HepG2 (cell line): ENCODE measurements around the gene ECPAS. TPM values are rescaled to one million over a fixed set of nuclear protein-coding genes. Genes with fewer than 3 reads are reported as not detected.

Source experiments
- ATAC-seq: fragments of 200-7000 bp; cut with Tn5 transposase; 3 replicates; pipeline ENCODE4 v1.9.1; 2020; ENCODE audit warnings: mild to moderate bottlenecking, moderate library complexity
- BruUV-seq: library from RNA; stranded (reverse); fragments of 400-500 nt; replicated peaks from 2 replicates; lab custom pipeline; 2021; lab: Mats Ljungman, UMichigan
- CTCF ChIA-PET: fragments of 300-600 bp; formaldehyde crosslinking; extraction: SDS; loops from one replicate; lab custom pipeline; 2021; ENCODE audit warnings: low total read pairs, inconsistent platforms, low intra/inter-chr PET ratio; lab: Yijun Ruan, JAX
- POLR2A ChIA-PET: fragments of 350-600 bp; sonication (Branson Sonifier 250); formaldehyde crosslinking; loops from one replicate; lab custom pipeline; 2020; ENCODE audit warnings: antibody characterized with exemption, inconsistent platforms; lab: Yijun Ruan, JAX
- DNase-seq: peaks from one replicate; pipeline ENCODE4 v3.0.0-alpha.2; 2015; ENCODE audit warnings: low spot score
- FAIRE-seq: peaks from 3 replicates; lab custom pipeline; 2011; peaks lifted over from hg19 to GRCh38; lab: Jason Lieb, UNC
- H2AFZ ChIP-seq: one replicate; pipeline ENCODE4 v1.6.1; 2011; ENCODE audit warnings: low read length, inconsistent platforms
- H3K27ac ChIP-seq: fragments of 300-600 bp; 3 replicates; pipeline ENCODE4 v1.8.0; 2011; ENCODE audit warnings: mixed run types, mild to moderate bottlenecking, mixed read lengths, low read length, inconsistent platforms; ENCODE audit not compliant: insufficient read depth; ENCODE audit errors: extremely low read length
- H3K27me3 ChIP-seq, 2 experiments: fragments of 200-600 bp in 1 of 2; 2 replicates in 1 of 2; 3 replicates in 1 of 2; pipeline versions ENCODE4 v1.6.0 to v1.8.0; 2011; ENCODE audit warnings: low read length in 2 of 2, mild to moderate bottlenecking in 2 of 2, moderate library complexity in 2 of 2, inconsistent platforms in 1 of 2; ENCODE audit not compliant: insufficient read depth in 2 of 2, control insufficient read depth in 1 of 2
- H3K36me3 ChIP-seq, 2 experiments: fragments of 200-600 bp in 1 of 2; replicated peaks in 1 of 2; 2 replicates in 1 of 2; 3 replicates in 1 of 2; pipeline versions ENCODE4 v1.5.1 to v1.8.0; 2011; ENCODE audit warnings: low read length in 2 of 2, inconsistent platforms in 1 of 2; ENCODE audit not compliant: insufficient read depth in 2 of 2, control insufficient read depth in 1 of 2
- H3K4me1 ChIP-seq: 2 replicates; pipeline ENCODE4 v1.5.1; 2012; ENCODE audit warnings: low read length, inconsistent platforms; ENCODE audit not compliant: insufficient read depth
- H3K4me2 ChIP-seq: 2 replicates; pipeline ENCODE4 v1.6.0; 2011; ENCODE audit warnings: low read depth, low read length, inconsistent platforms
- H3K4me3 ChIP-seq, 3 experiments: fragments of 200-600 bp in 1 of 3; sonication (generic), shearing (Covaris generic) in 1 of 3; replicated peaks in 1 of 3; 2 replicates each; pipeline ENCODE4 v1.5.1; 2011 to 2016; ENCODE audit warnings: low read length in 3 of 3, inconsistent platforms in 2 of 3, low read depth in 2 of 3, mild to moderate bottlenecking in 2 of 3, control low read depth in 1 of 3, mixed read lengths in 1 of 3; ENCODE audit not compliant: insufficient read depth in 1 of 3
- H3K79me2 ChIP-seq: one replicate; pipeline ENCODE4 v1.6.1; 2011; ENCODE audit warnings: low read length, inconsistent platforms; ENCODE audit not compliant: insufficient read depth
- H3K9ac ChIP-seq: 2 replicates; pipeline ENCODE4 v1.6.0; 2011; ENCODE audit warnings: mild to moderate bottlenecking, low read depth, low read length, inconsistent platforms; ENCODE audit not compliant: insufficient read depth
- H3K9me3 ChIP-seq: 2 replicates; pipeline ENCODE4 v1.5.1; 2012; ENCODE audit warnings: mild to moderate bottlenecking, low read length
- H4K20me1 ChIP-seq: 2 replicates; pipeline ENCODE4 v1.6.0; 2011; ENCODE audit warnings: inconsistent platforms, mild to moderate bottlenecking, low read length, moderate library complexity; ENCODE audit not compliant: insufficient read depth
- FOXJ3 ChIP-seq: sonication (generic); formaldehyde crosslinking; IDR thresholded peaks from 2 replicates; pipeline ENCODE4 v1.4.0; 2020; ENCODE audit warnings: missing genetic modification reagents, mild to moderate bottlenecking, borderline replicate concordance
- GABPA ChIP-seq, 2 experiments: IDR thresholded peaks; 2 replicates each; pipeline ENCODE4 v1.6.1; 2011 to 2016; ENCODE audit warnings: low read depth in 2 of 2, low read length in 1 of 2, missing biosample characterization in 1 of 2, missing genetic modification characterization in 1 of 2
- RXRB ChIP-seq: IDR thresholded peaks from 2 replicates; pipeline ENCODE4 v1.6.1; 2016; ENCODE audit warnings: borderline replicate concordance, missing genetic modification reagents, missing compliant biosample characterization
- TRIM24 ChIP-seq: sonication (generic); formaldehyde crosslinking; IDR thresholded peaks from 2 replicates; pipeline ENCODE4 v1.8.0; 2022; ENCODE audit warnings: mild to moderate bottlenecking, missing genetic modification reagents
- TSC22D2 ChIP-seq: sonication (generic); formaldehyde crosslinking; IDR thresholded peaks from 2 replicates; pipeline ENCODE4 v1.5.1; 2020; ENCODE audit warnings: missing genetic modification reagents, mild to moderate bottlenecking, borderline replicate concordance
- ZFAT ChIP-seq: sonication (generic); formaldehyde crosslinking; conservative IDR thresholded peaks from 2 replicates; pipeline ENCODE4 v1.8.1; 2023; ENCODE audit warnings: missing genetic modification reagents, inconsistent platforms
- ZMYM3 ChIP-seq: sonication (generic); formaldehyde crosslinking; IDR thresholded peaks from 2 replicates; pipeline ENCODE4 v1.5.1; 2020; ENCODE audit warnings: mild to moderate bottlenecking, missing genetic modification reagents
- ZNF207 ChIP-seq: fragments of 450-650 bp; IDR thresholded peaks from 2 replicates; pipeline ENCODE4 v1.6.1; 2016; ENCODE audit warnings: antibody characterized with exemption, borderline replicate concordance
- ZNF230 ChIP-seq: sonication (generic); formaldehyde crosslinking; IDR thresholded peaks from 2 replicates; pipeline ENCODE4 v1.4.0; 2020; ENCODE audit warnings: mild to moderate bottlenecking, missing genetic modification reagents
- ZNF274 ChIP-seq: sonication (generic); formaldehyde crosslinking; IDR thresholded peaks from 2 replicates; pipeline ENCODE4 v1.5.1; 2020; ENCODE audit warnings: mild to moderate bottlenecking, missing genetic modification reagents
- ZNF280D ChIP-seq: sonication (generic); formaldehyde crosslinking; IDR thresholded peaks from 2 replicates; pipeline ENCODE4 v1.5.1; 2020; ENCODE audit warnings: mild to moderate bottlenecking, missing genetic modification reagents
- ZNF547 ChIP-seq: sonication (generic); formaldehyde crosslinking; IDR thresholded peaks from 2 replicates; pipeline ENCODE4 v1.5.1; 2020; ENCODE audit warnings: mild to moderate bottlenecking, missing genetic modification reagents
- ZNF569 ChIP-seq: sonication (generic); formaldehyde crosslinking; IDR thresholded peaks from 2 replicates; pipeline ENCODE4 v1.5.0; 2020; ENCODE audit warnings: mild to moderate bottlenecking, missing genetic modification reagents, moderate library complexity, borderline replicate concordance
- ZNF577 ChIP-seq: sonication (generic); formaldehyde crosslinking; IDR thresholded peaks from 2 replicates; pipeline ENCODE4 v1.4.0; 2020; ENCODE audit warnings: mild to moderate bottlenecking, low read depth, missing genetic modification reagents, borderline replicate concordance
- WGBS: methylation state at CpG from one replicate; pipeline ENCODE4 v1.1.6; 2017; ENCODE audit warnings: low lambda C conversion rate; 5-methylcytosine and 5-hydroxymethylcytosine counted together
- in situ Hi-C: cut with HindIII; loops from 2 replicates; pipeline ENCODE4 v1.10.0; 2017; ENCODE audit warnings: low pct_unique_long_range_greater_than_20kb; ENCODE audit not compliant: extremely low pct_ligation_motif_present
- intact Hi-C: fragments of 100-400 bp; cut with micrococcal nuclease; formaldehyde crosslinking; loops from one replicate; pipeline ENCODE4 v1.10.0; 2022; ENCODE audit not compliant: unreplicated experiment
- polyA plus RNA-seq, 8 experiments: library from polyadenylated mRNA; depleted of rRNA in 3 of 8; stranded (reverse) in 7 of 8; unstranded in 1 of 8; fragments of >200 nt; fragmentation: Illumina TruSeq in 4 of 8; extraction: Trizol in 4 of 8; gene quantifications; 2 replicates each; pipeline versions ENCODE4 v1.2.1 to v1.2.3, GENCODE V29; 2011 to 2016; ENCODE audit warnings: low read depth in 4 of 8, missing spikeins in 1 of 8, mixed read lengths in 1 of 8; ENCODE audit not compliant: insufficient read depth in 1 of 8
- total RNA-seq, 5 experiments: library from RNA; depleted of rRNA; stranded (reverse); fragments of >200 nt; fragmentation: Illumina TruSeq; extraction: Trizol; gene quantifications; 2 replicates each; pipeline ENCODE4 v1.2.3, GENCODE V29; 2016; ENCODE audit warnings: low read depth in 1 of 5

Gene ECPAS
- total and polyA plus RNA-seq, 2 of the 13 experiments (the other 11 are each of a cell fraction or from before 2014, with no cell fraction given): 35.3 to 58.0 TPM

GRCh38 chr9:111330124-111330523, 154.1 kb downstream of the ECPAS start, which contains the start of gene OR2K2 (continued):
- TF ChIP-seq ZNF547 (no peak), ZNF274 (no peak), ZNF577 (no peak), GABPA (IDR thresholded peaks at IDR 0.05; ENCODE audit: low read depth, low read length) (no peak), GABPA (CRISPR knock-in tag; IDR thresholded peaks at IDR 0.05; ENCODE audit: low read depth) (no peak)
- TF ChIP-seq, all 625 proteins: peak for 0

- no peak overlapping the region for H3K27ac ChIP-seq
- no peak overlapping the region for H3K4me2 ChIP-seq
- ChIA-PET CTCF (no interaction called here), POLR2A (no interaction called here)
- BruUV-seq: no TSS peak
- FAIRE-seq: no peak
- no peaks in the 10 kb centered on the region for H3K36me3 ChIP-seq
- no peaks in the 10 kb centered on the region for H3K4me1 ChIP-seq
- WGBS: 10% methylated on average over 3 of the region's 3 CpGs
- no peak for ATAC-seq
- H2AFZ ChIP-seq: no peak overlapping the region
- no peak for DNase-seq
- no peaks in the 10 kb centered on the region for H4K20me1 ChIP-seq
- intact Hi-C loops (no loop called here), in situ Hi-C loops (no loop called here)
- H3K27me3 ChIP-seq: no peaks in the 10 kb centered on the region
- TF ChIP-seq ZFAT (CRISPR knock-in tag): no peak
- TF ChIP-seq ZNF207: no peak
- no peak for TF ChIP-seq TSC22D2 (CRISPR knock-in tag)
- H3K79me2 ChIP-seq: no peaks in the 10 kb centered on the region
- H3K4me3 ChIP-seq: no peak overlapping the region
- no peak overlapping the region for H3K9ac ChIP-seq
- no peaks in the 10 kb centered on the region for H3K9me3 ChIP-seq
These were observed 163.6 kb downstream of the ECPAS start for GRCh38 chr9:111320631-111321030.

- Histone ChIP-seq H3K9ac (no peak overlapping the region), H3K27ac (no peak overlapping the region), H3K36me3 (no peaks in the 10 kb centered on the region), H3K4me2 (no peak overlapping the region), H3K79me2 (no peaks in the 10 kb centered on the region), H4K20me1 (no peaks in the 10 kb centered on the region), H3K9me3 (no peaks in the 10 kb centered on the region)
- CTCF ChIA-PET: no interaction called here
- no TSS peak for BruUV-seq
- POLR2A ChIA-PET: no interaction called here
- intact Hi-C loops: no loop called here
- no peak for TF ChIP-seq ZNF280D (CRISPR knock-in tag)
- no peak for TF ChIP-seq ZMYM3 (CRISPR knock-in tag)
- no peak for TF ChIP-seq FOXJ3 (CRISPR knock-in tag)
- no peak for TF ChIP-seq ZNF230 (CRISPR knock-in tag)
- TF ChIP-seq ZNF569 (CRISPR knock-in tag): no peak
- no peak for TF ChIP-seq TRIM24 (CRISPR knock-in tag)
- no peak for TF ChIP-seq RXRB (CRISPR knock-in tag)
- TF ChIP-seq, all 625 proteins: peak for 0
- FAIRE-seq (no peak), ATAC-seq (no peak), DNase-seq (no peak)
- no peak overlapping the region for H3K4me3 ChIP-seq
- WGBS: 50% methylated on average over 3 of the region's 3 CpGs
- H3K27me3 ChIP-seq: no peaks in the 10 kb centered on the region
- in situ Hi-C loops: no loop called here
- no peak overlapping the region for H2AFZ ChIP-seq
- H3K4me1 ChIP-seq: no peaks in the 10 kb centered on the region
These were observed 167.4 kb downstream of the ECPAS start for GRCh38 chr9:111316796-111317195.
